Inflammatory macrophage (primary cell): Measurements from ENCODE around the gene MYO3B.
"Not testable (repeated sequence)": the region's sequence is repeated elsewhere in the genome, so short reads cannot be mapped to it uniquely, and the experiment has no call there.

ENCODE experiments used
- DNase-seq, 2 donors: peaks; one replicate each; pipeline ENCODE4 v3.0.0-alpha.2; 2020 to 2022

The MYO3B gene

DNA sequence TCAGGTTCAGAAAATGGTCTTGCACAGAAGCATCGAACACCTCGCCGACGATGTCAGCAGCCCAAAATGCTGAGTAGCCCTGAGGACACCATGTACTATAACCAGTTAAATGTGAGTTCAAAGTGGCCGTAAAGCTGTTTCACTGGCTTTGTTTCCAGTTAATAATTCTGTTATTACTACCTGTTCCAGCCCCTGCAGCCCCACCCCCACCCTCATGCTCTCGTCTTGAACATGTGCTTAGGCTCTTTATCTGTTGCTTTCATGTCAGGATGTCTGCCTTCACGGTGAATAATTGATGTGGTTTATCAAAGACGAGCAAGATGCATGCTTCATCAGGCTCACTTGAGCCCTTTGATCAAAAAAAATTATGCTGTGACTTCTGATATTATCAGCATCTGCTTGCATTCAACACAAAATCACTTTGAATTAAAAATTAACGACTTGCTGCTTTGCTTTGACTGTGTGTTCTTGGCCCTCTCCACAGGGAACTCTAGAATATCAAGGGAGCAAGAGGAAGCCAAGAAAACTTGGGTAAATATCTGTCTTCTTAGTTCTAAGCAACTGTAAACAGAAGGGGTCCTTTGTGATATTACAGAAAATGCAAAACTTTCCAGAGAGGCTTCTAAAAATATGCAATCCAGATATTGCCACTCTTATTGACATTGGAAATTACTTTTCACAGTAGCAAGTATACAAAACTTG lies 473.8 kb downstream of the MYO3B start:
- no peak for DNase-seq

DNA sequence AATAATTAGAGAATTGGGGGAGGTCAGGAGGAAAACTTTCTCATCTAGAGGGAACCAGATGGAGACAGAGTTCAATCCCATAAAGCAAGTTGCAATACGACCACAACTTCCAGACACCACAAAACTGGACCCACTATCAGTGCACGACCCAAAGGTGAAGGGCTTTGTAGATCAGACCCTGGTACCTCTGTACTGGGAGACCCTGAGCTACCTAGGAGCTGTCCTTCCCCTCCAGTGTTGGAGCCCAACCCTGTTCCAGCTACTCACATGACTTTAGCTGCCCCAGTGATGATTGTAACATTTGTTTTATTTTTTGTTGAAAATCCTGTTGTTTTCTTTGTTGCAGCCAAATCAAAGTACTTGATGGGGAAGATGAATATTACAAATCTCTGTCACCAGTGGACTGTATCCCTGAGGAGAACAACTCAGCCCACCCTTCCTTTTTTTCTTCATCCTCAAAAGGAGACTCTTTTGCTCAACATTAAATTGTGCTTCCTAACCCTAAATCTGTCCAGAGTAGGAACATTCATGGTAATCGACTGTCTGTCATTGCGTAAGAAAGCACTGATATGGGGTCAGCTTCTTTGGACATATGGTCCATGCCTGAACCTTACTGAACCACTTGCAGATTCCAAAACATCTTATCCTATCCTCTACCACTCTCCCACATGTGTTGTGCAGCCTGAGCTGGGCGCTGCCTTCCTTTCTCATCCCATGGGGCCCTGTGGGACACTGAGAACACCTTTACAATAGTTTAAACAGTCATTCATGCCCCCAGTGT lies 474.9 kb downstream of the MYO3B start:
- no peak for DNase-seq

DNA sequence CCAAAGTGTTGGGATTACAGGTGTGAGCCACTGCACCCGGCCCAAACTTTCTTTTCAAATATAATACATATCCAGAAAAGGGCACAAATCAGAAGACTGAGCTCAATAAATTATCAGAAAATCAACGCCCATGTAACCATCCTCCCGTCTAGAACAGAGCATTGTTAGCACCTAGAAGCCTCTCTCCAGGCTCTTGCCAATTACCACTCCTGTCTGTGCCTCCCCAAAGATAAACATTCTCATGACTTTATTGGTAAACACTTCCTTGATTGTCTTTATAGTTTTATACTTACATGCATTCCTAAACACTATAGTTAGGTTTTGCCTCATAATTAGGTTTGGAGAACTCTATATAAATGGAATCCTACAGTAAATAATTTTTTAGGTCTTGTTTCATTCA lies 478.7 kb downstream of the MYO3B start:
- DNase-seq: no peak

DNA sequence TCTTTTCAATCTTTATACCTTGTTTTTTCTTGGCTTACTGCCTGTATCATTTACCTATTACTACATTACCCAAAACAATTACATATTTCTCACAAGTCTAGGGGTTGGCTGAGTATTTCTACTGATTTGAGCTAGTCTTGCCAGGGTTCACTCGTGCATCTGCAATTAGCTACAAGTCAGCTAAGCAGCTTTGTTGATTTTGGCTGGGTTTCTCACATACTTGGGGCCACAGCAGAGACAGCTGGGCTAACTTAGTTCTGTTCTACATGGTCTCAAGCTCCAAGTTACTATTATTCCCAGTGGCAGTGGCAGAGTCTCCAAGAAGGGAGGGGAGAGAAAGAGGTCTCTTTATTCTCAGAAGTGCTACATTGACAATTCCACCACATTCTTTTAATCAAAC lies 482.5 kb downstream of the MYO3B start:
- DNase-seq: no peak

DNA sequence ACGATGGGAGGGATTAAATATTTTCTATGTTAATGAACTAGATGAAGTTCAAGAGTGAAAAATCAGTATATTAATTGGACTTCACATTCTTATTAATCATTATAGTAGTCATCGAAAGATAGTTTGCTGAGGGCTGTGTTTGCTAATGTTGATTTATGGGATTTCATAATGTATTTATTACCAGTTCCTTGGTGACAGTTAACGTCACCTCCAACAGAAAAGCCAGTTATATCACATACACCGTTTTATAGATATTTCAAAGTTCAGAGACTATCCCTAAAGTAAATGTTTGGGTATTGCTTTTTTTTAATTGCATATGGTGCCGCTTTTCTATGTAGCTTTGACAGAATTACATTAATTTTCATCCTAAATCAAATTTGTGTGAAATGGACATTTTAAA lies 487.8 kb downstream of the MYO3B start:
- DNase-seq: no peak

DNA sequence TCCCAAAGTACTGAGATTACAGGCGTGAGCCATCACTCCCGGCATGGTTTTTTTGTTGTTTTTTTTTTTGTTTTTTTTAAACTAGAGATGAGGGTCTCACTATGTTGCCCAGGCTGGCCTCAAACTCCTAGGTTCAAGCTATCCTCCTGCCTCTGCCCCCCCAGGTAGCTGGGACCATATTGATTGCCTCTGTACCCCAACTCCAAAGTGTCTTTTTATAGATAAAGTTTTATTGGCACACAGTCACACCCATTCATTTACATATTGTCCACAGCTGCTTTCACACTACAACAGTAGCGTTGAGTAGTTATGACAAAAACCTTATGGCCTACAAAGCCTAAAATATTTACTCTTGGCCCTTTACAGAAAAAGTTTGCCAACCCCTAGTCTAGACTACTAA lies 492.0 kb downstream of the MYO3B start:
- no peak for DNase-seq

DNA sequence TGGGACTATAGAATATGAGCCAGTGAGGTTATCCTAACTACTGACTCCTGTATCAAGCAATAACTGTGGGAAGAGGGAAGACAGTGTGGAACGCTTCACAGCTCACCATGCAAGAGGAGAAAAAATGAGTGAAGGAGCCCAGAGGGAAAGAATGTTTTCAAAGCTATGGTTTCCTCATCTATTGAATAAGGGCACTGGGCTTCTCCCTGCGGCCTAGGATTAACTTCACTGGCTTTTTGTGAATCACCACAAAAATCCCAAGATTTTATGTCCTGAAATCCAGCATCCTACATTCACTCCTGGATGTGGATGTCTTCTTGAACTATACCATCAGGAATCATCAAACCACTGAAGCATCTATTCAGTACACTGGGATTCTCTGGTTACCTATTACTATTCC lies 492.7 kb downstream of the MYO3B start:
- DNase-seq: no peak

DNA sequence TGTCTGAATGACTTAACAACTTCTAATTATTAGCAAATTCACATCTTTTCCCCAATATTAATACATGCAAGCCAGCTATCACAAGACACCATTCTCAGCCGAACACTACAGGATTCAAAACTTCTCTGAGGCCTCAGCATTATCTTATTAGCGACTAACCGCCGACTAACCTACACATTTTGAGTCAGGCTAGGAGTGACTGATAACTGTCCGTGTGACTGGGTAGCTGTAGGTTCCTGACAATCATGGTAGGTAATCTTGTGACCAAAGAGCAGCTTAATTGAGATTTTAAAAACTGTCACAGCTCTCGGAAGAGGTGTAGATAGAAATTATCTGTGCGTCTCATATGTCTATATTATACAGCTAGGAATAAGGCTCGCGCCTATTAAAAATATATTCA lies 493.1 kb downstream of the MYO3B start:
- no peak for DNase-seq

DNA sequence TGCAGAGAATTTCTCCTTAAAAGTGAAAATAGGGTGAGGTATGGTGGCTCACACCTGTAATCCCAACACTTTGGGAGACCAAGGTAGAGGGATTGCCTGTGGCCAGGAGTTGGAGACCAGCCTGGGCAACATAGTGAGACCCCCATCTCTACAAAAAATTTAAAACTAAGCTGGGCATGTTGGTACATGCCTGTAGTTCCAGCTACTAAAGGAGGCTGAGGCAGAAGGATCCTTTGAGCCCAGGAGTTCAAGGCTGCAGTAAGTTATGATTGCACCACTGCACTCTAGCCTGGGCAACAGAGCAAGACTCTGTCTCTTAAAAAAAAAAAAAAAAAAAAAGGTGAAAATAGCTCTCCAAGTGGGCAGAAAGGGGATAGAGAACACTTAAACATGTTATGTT lies 496.3 kb downstream of the MYO3B start:
- DNase-seq: not testable (repeated sequence)

DNA sequence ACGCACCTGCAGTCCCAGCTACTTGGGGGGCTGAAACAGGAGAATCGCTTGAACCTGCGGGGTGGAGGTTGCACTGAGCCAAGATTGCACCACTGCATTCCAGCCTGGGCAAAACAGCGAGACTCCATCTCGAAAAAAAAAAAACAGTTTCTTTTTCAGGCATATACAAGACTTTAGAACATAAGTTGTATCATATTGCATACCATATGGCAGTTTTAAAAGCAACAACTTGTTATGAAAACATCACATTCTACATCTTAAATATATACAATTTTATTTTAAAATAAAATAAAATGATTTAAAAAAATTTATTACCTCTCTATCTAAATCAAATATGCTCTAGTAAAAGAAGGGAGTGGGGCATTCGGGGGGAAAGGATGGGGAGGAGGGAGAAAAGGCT lies 497.8 kb downstream of the MYO3B start:
- no peak for DNase-seq

DNA sequence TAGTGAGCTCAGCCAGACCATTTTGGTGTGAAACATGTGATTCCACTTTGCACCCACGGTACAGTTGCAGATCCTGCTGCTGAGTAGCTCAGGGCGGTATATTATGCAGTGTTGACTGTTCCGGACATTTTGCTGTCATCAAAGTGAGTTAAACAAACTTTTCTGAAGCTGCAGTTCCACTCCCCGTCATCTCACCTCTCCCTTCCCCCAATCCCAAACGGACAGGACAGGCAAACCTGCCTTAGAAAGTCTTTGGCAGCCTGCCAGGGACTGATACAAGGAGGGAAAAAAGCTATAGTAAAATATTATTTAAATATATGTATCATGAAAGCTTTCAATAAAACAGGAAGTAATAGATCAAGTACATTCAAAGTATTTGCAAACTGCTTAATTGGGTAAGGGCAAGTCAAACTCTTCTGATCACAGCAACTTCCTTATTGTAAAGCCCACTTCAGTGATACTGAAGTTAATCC lies 501.7 kb downstream of the MYO3B start:
- DNase-seq: no peak

DNA sequence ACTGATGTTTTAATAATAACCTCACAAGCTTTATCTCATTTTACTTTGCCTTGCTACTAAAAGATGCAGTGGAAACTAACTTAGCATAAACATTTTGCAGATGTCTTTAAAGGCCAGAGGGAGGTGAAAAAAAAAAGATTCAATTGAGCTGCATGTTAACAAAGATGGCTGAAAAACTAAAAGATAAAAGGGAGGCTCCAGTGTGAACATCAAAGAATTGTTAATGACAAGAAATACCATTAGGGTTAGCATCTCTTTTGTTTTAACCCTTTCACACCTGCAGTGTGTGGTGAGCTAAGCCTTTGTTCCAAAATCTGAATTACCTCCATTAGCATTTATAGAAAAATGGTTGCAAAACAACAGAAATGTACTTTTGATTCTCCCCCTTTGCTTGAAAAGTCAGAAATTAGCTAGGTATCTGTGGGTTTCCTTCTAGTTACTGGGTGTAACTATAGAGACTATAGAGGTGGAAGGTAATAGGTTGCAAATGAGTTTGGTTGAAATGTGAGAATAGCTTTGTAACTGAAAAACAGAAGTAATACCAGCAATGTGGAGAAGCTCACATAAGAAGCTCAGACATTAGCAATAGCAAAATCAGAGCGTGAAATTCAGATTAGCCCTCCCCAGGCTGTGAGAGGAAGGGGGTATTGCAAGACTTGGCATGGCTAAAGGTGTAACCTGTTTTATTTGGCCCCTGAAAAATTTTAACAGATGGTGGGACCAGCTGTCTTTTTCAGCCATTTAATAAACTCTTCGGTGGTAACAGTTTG lies 502.4 kb downstream of the MYO3B start:
- no peak for DNase-seq

DNA sequence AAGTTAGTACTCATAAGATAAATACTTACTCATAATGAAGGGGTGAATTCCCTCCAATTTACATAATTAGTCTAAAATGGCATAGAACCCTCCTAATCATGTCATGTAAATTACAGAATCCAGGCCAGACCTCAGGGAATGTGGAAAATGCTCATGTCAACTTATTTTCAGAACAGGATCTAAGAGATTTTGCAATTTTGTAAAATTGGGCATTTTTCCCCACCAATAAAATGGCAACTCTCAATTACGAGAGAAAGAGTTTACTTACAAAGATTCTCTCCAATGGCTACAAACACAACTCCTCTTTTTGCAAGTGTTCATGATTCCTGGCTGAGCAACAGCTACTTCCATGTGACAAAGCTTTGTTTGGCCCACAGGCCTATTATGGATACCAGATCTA lies 503.4 kb downstream of the MYO3B start:
- no peak for DNase-seq

DNA sequence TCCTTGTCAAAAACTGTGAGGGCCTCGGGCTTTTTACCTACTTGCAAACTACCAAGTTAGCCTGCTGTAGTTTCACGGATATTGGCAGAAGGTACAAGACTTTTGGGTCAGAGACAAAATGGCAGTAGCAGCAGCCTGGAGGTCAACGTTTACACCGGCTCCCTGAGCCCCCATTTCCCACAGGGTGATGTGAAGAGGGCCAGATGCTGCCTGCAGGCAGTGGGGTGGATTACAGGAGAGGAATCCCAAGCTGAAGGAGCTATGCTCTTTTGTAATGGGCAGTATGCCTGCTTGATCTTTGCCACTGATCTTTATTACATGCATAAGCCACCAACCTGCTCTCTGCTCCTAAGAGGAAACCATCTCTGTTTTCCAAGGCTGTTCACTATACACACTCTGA lies 507.6 kb downstream of the MYO3B start:
- no peak for DNase-seq

DNA sequence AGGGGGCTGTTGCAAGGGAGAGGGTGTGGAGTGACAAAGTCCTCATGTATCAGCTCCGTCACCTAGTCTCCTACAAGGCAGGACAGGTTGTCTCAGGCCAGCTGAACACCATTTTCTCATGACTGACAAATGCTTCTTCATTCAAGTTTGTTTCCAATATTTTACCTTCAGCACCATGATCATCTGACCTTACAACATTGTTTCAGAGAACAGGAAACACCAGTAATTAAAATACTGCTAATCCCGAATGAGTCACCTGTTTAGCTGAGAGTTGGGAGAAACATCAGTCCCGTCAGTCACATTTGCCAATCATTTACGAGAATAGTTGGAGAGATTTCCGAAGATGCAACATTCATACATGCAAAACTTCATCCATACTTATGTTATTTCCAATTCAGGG lies 511.5 kb downstream of the MYO3B start:
- no peak for DNase-seq

DNA sequence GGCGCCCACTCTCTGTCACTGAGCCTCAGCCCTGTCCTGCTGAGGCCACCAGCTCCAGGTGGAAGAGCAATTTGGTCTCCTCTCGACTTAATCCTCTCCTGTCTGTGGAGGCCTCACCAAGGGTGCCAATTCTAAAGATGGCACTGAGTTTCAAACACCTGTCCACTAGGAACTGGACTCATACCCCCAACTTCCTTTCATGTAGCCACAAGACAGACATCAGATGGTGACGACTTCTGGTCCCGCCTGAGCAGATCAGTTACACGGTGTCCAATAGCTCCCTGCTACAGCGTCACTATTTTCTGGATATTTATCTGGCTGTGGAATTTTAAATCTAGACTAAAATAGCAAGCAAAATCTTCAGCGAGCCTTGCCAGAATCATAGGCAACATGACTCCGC lies 512.7 kb downstream of the MYO3B start:
- DNase-seq: no peak

DNA sequence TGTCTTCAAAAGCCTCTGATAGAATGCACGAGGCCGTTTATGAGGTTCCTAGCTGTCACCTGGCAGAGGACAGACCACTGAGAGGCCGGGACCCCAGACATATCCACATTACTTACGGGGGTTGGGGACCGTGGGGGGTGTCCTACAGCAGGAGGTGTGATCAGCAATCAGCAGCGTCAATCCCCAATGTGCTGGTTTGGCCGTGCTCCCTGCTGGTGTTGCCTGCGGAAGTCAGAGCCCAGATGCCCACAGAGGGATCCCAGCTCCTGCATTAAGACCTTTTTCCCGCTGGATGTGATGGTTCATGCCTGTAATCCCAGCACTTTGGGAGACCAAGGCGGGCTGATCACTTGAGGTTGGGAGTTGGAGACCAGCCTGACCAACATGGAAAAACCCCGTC lies 516.4 kb downstream of the MYO3B start:
- no peak for DNase-seq

DNA sequence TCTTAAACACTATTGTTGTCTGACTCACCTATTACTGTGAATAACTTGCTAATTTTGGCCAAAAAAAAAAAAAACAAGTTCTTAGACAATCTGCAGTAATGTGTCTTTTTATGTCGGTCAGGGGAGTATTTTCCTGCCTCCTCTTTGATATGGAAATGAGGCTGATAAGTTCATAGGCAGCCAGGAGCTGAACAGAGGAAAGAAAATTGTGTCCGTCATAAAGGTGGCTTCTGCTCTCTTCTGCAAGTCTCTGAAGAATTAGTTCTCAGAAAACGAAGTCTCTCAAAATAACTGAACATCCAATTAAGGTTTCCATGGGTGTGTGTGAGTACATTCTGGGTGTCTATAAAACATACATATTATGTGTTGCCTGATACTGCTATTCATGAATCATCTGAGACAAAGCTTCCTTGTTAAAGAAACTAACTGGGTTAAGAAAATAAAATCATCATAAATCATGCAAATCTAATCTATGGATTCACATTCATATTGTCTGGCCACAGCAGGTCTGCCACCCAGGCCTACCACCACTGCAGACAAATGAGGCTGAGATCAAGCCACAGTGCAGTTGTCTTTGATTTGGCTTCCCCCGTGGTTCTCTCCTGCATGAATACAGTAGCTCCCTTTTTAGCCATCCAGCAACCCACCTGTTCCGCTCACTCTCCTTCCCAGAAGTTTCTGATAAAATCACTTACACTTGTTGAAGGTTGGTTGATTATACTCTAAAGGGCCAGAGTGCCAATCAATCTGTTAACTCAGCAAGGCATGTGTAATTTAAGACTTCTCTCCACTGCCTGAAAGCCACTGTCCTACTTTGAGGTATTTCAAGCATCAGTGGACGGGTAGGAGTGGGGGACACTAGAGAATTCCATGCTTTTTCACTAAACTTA lies 517.8 kb downstream of the MYO3B start:
- DNase-seq: no peak

DNA sequence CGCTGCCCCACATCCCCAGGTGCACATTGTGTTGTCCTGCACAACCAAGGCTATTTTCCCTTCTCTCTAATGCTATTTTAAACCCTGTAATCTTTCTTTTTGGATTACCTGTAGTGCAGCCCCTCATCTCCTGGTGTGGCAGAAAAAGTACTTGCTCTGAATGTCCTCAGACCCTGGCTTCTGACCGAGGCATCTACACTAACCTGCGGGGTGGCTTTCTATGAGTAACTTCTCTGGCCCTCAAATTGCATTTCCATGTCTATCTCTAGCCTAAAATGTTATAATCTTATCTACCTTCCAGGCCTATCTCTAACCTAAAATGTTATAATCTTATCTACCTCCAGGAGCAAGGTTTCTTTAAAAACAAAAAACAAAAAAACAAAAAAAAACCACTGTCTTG lies 519.0 kb downstream of the MYO3B start:
- DNase-seq: no peak

DNA sequence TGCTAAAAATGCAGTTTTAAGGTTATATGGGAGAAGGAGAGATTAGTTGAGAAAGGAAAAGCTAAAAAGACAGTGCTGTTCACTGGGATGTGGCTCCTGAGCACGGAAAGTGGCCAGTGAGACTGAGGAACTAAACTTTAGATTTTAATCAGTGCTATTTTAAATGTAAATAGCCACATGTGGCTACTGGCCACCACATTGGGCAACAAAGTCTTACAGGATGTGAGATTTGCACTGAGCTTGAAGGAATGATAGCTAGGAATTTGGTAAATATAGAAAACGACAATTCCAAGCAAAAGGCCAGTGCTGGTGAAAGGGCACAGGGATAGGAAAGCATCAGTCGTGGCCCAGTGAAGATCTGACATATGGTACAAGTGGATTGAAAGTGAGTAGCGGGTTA lies 523.1 kb downstream of the MYO3B start:
- DNase-seq: no peak

DNA sequence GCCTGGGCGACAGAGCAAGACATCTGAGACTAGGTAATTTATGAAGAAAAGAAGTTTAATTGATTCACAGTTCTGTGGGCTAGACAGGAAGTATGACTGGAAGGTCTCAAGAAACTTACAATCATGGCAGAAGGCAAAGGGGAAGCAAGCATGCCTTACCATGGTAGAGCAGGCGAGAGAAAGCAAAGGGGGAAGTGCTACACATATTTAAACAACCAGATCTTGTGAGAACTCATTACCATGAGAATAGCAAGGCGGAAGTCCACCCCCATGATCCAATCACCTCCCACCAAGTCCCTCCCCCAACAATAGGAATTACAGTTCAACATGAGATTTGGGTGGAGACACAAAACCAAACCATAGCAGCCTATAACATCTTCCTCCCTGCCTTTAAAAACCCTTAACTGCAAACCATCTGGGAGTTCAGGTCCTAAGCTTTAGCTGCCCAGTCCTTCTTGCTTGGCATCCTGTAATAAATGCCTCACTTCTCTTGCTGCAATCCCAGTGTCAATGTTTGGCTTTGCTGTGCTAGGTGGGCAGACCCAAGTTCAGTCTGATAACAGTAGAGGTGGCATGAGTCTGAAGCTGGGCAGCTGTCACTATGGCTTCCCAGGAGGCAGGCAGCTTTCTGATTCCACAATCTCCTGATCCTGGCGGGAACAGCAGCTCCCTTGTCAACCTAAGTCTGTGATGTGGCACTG lies 526.0 kb downstream of the MYO3B start:
- DNase-seq: peak; percentile 67 to 69
